GM15510 (cell line): ENCODE data around the gene DCTPP1.

ENCODE experiments used
- POLR2A ChIP-seq: IDR thresholded peaks from 3 replicates; pipeline ENCODE4 v1.6.1; 2011; ENCODE audit warnings: borderline replicate concordance; ENCODE audit not compliant: insufficient read length; ENCODE audit errors: extremely low read depth

Gene DCTPP1

GRCh38 chr16:30418350-30419181 is 11.3 kb downstream of the DCTPP1 start:
- no peak for TF ChIP-seq POLR2A

GRCh38 chr16:30417529-30418349 is 12.1 kb downstream of the DCTPP1 start:
- TF ChIP-seq POLR2A = peak; percentile 52

- TF ChIP-seq POLR2A = no peak
Measured at GRCh38 chr16:30416624-30417528, 13.0 kb downstream of the DCTPP1 start.

GRCh38 chr16:30416047-30416603 is 13.7 kb downstream of the DCTPP1 start:
- no peak for TF ChIP-seq POLR2A

- no peak for TF ChIP-seq POLR2A
Measured at GRCh38 chr16:30414159-30414558, 15.7 kb downstream of the DCTPP1 start.

GRCh38 chr16:30413112-30413806 is 16.6 kb downstream of the DCTPP1 start:
- TF ChIP-seq POLR2A = no peak

GRCh38 chr16:30409125-30410060 is 20.4 kb downstream of the DCTPP1 start:
- no peak for TF ChIP-seq POLR2A

GRCh38 chr16:30407804-30408534 is 21.9 kb downstream of the DCTPP1 start:
- TF ChIP-seq POLR2A = no peak

GRCh38 chr16:30407102-30407803 is 22.6 kb downstream of the DCTPP1 start, which contains the start of gene ZNF771:
Gene ZNF771 (plus strand): TSS chr16:30407606. CDS start chr16:30408054, 448 bp downstream.
- peak; percentile 84 for TF ChIP-seq POLR2A

GRCh38 chr16:30406795-30407101 is 23.1 kb downstream of the DCTPP1 start:
- no peak for TF ChIP-seq POLR2A

GRCh38 chr16:30401768-30402425 is 27.9 kb downstream of the DCTPP1 start:
- no peak for TF ChIP-seq POLR2A

GRCh38 chr16:30399435-30400186 is 30.2 kb downstream of the DCTPP1 start:
- no peak for TF ChIP-seq POLR2A
